Keratinocyte (primary cell): ENCODE results near the gene PADI6. TPM values are rescaled to one million over a fixed set of nuclear protein-coding genes. Genes with fewer than 3 reads are reported as not detected.

Source experiments
- DNase-seq: peaks from one replicate; pipeline ENCODE4 v3.0.0-alpha.2; 2011; ENCODE audit warnings: low read depth, missing footprints, low spot score
- FAIRE-seq: peaks from 2 replicates; lab custom pipeline; 2011; peaks lifted over from hg19 to GRCh38; lab: Jason Lieb, UNC
- H2AFZ ChIP-seq: 2 replicates; pipeline ENCODE4 v1.6.0; 2012; ENCODE audit warnings: low read length, control low read depth, inconsistent platforms; ENCODE audit not compliant: control insufficient read depth
- H3K27ac ChIP-seq: 2 replicates; pipeline ENCODE4 v1.5.1; 2011; ENCODE audit warnings: low read length; ENCODE audit not compliant: control insufficient read depth, insufficient read depth
- H3K27me3 ChIP-seq: 3 replicates; pipeline ENCODE4 v1.6.0; 2011; ENCODE audit warnings: low read length; ENCODE audit not compliant: control insufficient read depth, insufficient read depth; ENCODE audit errors: extremely low read depth
- H3K36me3 ChIP-seq, 2 experiments: 2 replicates in 1 of 2; 3 replicates in 1 of 2; pipeline ENCODE4 v1.5.1; 2011; ENCODE audit warnings: low read length in 2 of 2, mild to moderate bottlenecking in 1 of 2; ENCODE audit not compliant: control insufficient read depth in 2 of 2, insufficient read depth in 2 of 2; ENCODE audit errors: extremely low read depth in 1 of 2
- H3K4me1 ChIP-seq: 3 replicates; pipeline ENCODE4 v1.5.1; 2011; ENCODE audit warnings: low read length; ENCODE audit not compliant: control insufficient read depth, insufficient read depth; ENCODE audit errors: extremely low read depth
- H3K4me2 ChIP-seq: 3 replicates; pipeline ENCODE4 v1.6.0; 2011; ENCODE audit warnings: low read depth, low read length; ENCODE audit not compliant: control insufficient read depth, insufficient read depth; ENCODE audit errors: extremely low read depth
- H3K4me3 ChIP-seq, 3 experiments: fragments of 200-600 bp in 1 of 3; sonication (generic) in 1 of 3; 2 replicates in 2 of 3; 3 replicates in 1 of 3; pipeline ENCODE4 v1.5.1; 2011 to 2016; ENCODE audit warnings: low read length in 3 of 3, mild to moderate bottlenecking in 3 of 3, control low read depth in 2 of 3, inconsistent platforms in 1 of 3, low read depth in 1 of 3, mixed read lengths in 1 of 3, mixed run types in 1 of 3, moderate library complexity in 1 of 3; ENCODE audit not compliant: control insufficient read depth in 2 of 3, insufficient read depth in 2 of 3; ENCODE audit errors: extremely low read depth in 1 of 3
- H3K79me2 ChIP-seq: 2 replicates; pipeline ENCODE4 v1.6.0; 2012; ENCODE audit warnings: low read length; ENCODE audit not compliant: control insufficient read depth, insufficient read depth
- H3K9ac ChIP-seq: 3 replicates; pipeline ENCODE4 v1.6.0; 2011; ENCODE audit warnings: low read length; ENCODE audit not compliant: control insufficient read depth, insufficient read depth; ENCODE audit errors: extremely low read depth
- H3K9me1 ChIP-seq: 3 replicates; pipeline ENCODE4 v1.6.0; 2011; ENCODE audit warnings: low read length; ENCODE audit not compliant: control insufficient read depth, insufficient read depth; ENCODE audit errors: extremely low read depth
- H3K9me3 ChIP-seq: 2 replicates; pipeline ENCODE4 v1.5.1; 2012; ENCODE audit warnings: low read depth, low read length; ENCODE audit not compliant: control insufficient read depth
- H4K20me1 ChIP-seq: 3 replicates; pipeline ENCODE4 v1.6.0; 2011; ENCODE audit warnings: low read length; ENCODE audit not compliant: control insufficient read depth, insufficient read depth; ENCODE audit errors: extremely low read depth
- EZH2 ChIP-seq: IDR thresholded peaks from one replicate; pipeline ENCODE4 v1.6.1; 2012; ENCODE audit warnings: inconsistent platforms, mild to moderate bottlenecking, low read length, moderate library complexity
- dilution Hi-C: fragments of 300-500 bp; cut with MboI; formaldehyde crosslinking; loops from one replicate; pipeline ENCODE4 v1.7.0; 2020; ENCODE audit warnings: low sequenced_read_pairs; ENCODE audit not compliant: extremely low pct_ligation_motif_present
- polyA plus RNA-seq, 5 experiments: library from polyadenylated mRNA; depleted of rRNA in 3 of 5; stranded (reverse) in 3 of 5; stranded (forward) in 1 of 5; unstranded in 1 of 5; fragments of >200 nt; gene quantifications; 1 replicate in 1 of 5; 2 replicates in 3 of 5; 3 replicates in 1 of 5; pipeline versions ENCODE4 v1.2.1 to v1.2.3, GENCODE V29; 2011 to 2012; ENCODE audit warnings: missing spikeins in 2 of 5, low read depth in 1 of 5, low replicate concordance in 1 of 5
- TF ChIP-seq, protein P1 (sequence below), 3 experiments: IDR thresholded peaks in 1 of 3; conservative IDR thresholded peaks in 1 of 3; optimal IDR thresholded peaks in 1 of 3; 2 replicates in 2 of 3; 3 replicates in 1 of 3; pipeline versions ENCODE3 to v1.5.1; 2011; ENCODE audit warnings: low read length in 3 of 3, mild to moderate bottlenecking in 3 of 3, moderate library complexity in 2 of 3, control low read depth in 1 of 3, inconsistent platforms in 1 of 3; ENCODE audit not compliant: insufficient read depth in 2 of 3; ENCODE audit errors: extremely low read depth in 1 of 3

Gene PADI6
- polyA plus RNA-seq, 1 donor (not counting 4 experiments of a cell fraction or from before 2014, with no cell fraction given): not detected

GRCh38 chr1:17419626-17420328 is 47.8 kb downstream of the PADI6 start:
- no peak for DNase-seq
- H3K36me3 ChIP-seq: peaks cover 54 to 65% of the 10 kb centered on the region in 2 experiments

DNA sequence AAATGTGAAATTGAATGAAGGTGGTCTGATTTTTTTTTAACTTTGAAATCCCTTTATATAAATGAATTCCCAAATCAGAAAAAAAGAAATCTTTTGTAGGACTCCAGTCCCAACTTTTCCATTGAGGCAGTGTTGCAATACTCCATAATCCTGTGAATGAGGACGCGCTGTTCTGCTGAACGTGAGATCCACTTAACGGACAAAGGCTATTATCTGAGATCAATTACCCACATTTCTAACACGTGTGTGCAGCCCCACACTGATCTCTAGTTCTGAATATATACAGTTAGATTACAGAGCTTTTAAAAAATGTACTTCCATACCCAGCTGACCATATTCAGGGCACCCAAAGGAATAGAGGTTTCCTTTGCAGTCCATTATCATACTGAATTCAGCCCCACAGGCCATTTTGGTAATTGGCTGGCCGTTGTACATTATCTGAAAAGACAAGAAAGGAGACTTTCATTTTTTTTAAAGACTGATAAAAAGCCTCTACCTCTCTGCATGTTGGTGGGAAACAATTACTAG is 48.5 kb downstream of the PADI6 start:
- no peaks in the 10 kb centered on the region for H4K20me1 ChIP-seq
- H3K27ac ChIP-seq: no peak overlapping the region
- H3K9ac ChIP-seq: no peak overlapping the region
- no peak for FAIRE-seq
- H3K4me3 ChIP-seq: no peak overlapping the region
- TF ChIP-seq, protein P1, sequence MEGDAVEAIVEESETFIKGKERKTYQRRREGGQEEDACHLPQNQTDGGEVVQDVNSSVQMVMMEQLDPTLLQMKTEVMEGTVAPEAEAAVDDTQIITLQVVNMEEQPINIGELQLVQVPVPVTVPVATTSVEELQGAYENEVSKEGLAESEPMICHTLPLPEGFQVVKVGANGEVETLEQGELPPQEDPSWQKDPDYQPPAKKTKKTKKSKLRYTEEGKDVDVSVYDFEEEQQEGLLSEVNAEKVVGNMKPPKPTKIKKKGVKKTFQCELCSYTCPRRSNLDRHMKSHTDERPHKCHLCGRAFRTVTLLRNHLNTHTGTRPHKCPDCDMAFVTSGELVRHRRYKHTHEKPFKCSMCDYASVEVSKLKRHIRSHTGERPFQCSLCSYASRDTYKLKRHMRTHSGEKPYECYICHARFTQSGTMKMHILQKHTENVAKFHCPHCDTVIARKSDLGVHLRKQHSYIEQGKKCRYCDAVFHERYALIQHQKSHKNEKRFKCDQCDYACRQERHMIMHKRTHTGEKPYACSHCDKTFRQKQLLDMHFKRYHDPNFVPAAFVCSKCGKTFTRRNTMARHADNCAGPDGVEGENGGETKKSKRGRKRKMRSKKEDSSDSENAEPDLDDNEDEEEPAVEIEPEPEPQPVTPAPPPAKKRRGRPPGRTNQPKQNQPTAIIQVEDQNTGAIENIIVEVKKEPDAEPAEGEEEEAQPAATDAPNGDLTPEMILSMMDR (optimal IDR thresholded peaks at IDR 0.05 in 1 of 3, IDR thresholded peaks at IDR 0.05 in 1 of 3, conservative IDR thresholded peaks at IDR 0.05 in 1 of 3; ENCODE audit: extremely low read depth in 1 of 3, insufficient read depth in 2 of 3, low read length in 3 of 3): no peak
- TF ChIP-seq EZH2: no peak
- no peak for DNase-seq
- H2AFZ ChIP-seq: no peak overlapping the region
- H3K27me3 ChIP-seq: no peaks in the 10 kb centered on the region
- no peaks in the 10 kb centered on the region for H3K4me1 ChIP-seq
- H3K4me2 ChIP-seq: no peak overlapping the region
- no peaks in the 10 kb centered on the region for H3K9me1 ChIP-seq
- H3K36me3 ChIP-seq: peaks cover 55 to 65% of the 10 kb centered on the region in 2 experiments
- H3K9me3 ChIP-seq: no peaks in the 10 kb centered on the region
- H3K79me2 ChIP-seq: peaks cover 28% of the 10 kb centered on the region
- dilution Hi-C loops: no loop called here

More at GRCh38 chr1:17419626-17420328, 47.8 kb downstream of the PADI6 start:
- H4K20me1 ChIP-seq: no peaks in the 10 kb centered on the region
- H3K9ac ChIP-seq: no peak overlapping the region
- no peak overlapping the region for H3K4me3 ChIP-seq
- no peaks in the 10 kb centered on the region for H3K27me3 ChIP-seq
- H3K79me2 ChIP-seq: peaks cover 22% of the 10 kb centered on the region
- no peaks in the 10 kb centered on the region for H3K9me3 ChIP-seq
- H2AFZ ChIP-seq: no peak overlapping the region
- H3K4me1 ChIP-seq: no peaks in the 10 kb centered on the region
- H3K4me2 ChIP-seq: no peak overlapping the region
- no peak overlapping the region for H3K27ac ChIP-seq
- dilution Hi-C loops: no loop called here
- no peak for TF ChIP-seq EZH2
- TF ChIP-seq, protein P1 (optimal IDR thresholded peaks at IDR 0.05 in 1 of 3, IDR thresholded peaks at IDR 0.05 in 1 of 3, conservative IDR thresholded peaks at IDR 0.05 in 1 of 3; ENCODE audit: extremely low read depth in 1 of 3, insufficient read depth in 2 of 3, low read length in 3 of 3): peak; percentile 90 to 96 (median 92)
- FAIRE-seq: no peak
- H3K9me1 ChIP-seq: no peaks in the 10 kb centered on the region
